GM12872 (cell line): ENCODE measurements around the gene UBA5.

Experiments used
- CTCF ChIP-seq: IDR thresholded peaks from 3 replicates; pipeline ENCODE4 v1.5.1; 2011; ENCODE audit warnings: low read depth, mild to moderate bottlenecking, low read length, moderate library complexity; ENCODE audit not compliant: insufficient read depth

Gene UBA5

GRCh38 chr3:132654721-132655120 is 5.4 kb upstream of the UBA5 start:
- TF ChIP-seq CTCF: no peak

- no peak for TF ChIP-seq CTCF
Observed at GRCh38 chr3:132655471-132655870, 4.7 kb upstream of the UBA5 start.

GRCh38 chr3:132657869-132658747 is 2.0 kb upstream of the UBA5 start:
- no peak for TF ChIP-seq CTCF

GRCh38 chr3:132659000-132659364 is 1.1 kb upstream of the UBA5 start:
- no peak for TF ChIP-seq CTCF

GRCh38 chr3:132659365-132660051 is 621 bp upstream of the UBA5 start, which contains the start of gene ACAD11:
Gene ACAD11, minus strand, starts transcription at chr3:132659809. Its CDS starts 58 bp downstream, at chr3:132659751.
- TF ChIP-seq CTCF: peak; percentile 74

GRCh38 chr3:132660811-132661070 is 612 bp downstream of the UBA5 start:
- no peak for TF ChIP-seq CTCF

- no peak for TF ChIP-seq CTCF
Observed at GRCh38 chr3:132661101-132661500, 972 bp downstream of the UBA5 start.
